H1 (cell line): Measurements from ENCODE around the gene GAN. TPM values are rescaled to one million over a fixed set of nuclear protein-coding genes. Genes with fewer than 3 reads are reported as not detected.
A peak's percentile ranks its signal among the peaks of the same experiment; 100 is the strongest.

ENCODE experiments used
- CTCF ChIA-PET: fragments of 300-600 bp; sonication (Branson Sonifier 250); formaldehyde crosslinking; loops from one replicate; lab custom pipeline; 2021; ENCODE audit not compliant: partially characterized antibody; lab: Charles Lee
- POLR2A ChIA-PET: fragments of 300-600 bp; sonication (Branson Sonifier 250); formaldehyde crosslinking; loops from one replicate; lab custom pipeline; 2021; ENCODE audit warnings: inconsistent platforms; ENCODE audit not compliant: partially characterized antibody; lab: Charles Lee
- DNase-seq, 2 experiments: peaks; one replicate each; pipeline versions ENCODE4 v3.0.0 to v3.0.0-alpha.2; 2010 to 2022; ENCODE audit warnings: low spot score in 2 of 2, low read depth in 1 of 2, mixed read lengths in 1 of 2
- FAIRE-seq: peaks from 2 replicates; lab custom pipeline; 2011; peaks lifted over from hg19 to GRCh38; lab: Jason Lieb, UNC
- H2AFZ ChIP-seq: 2 replicates; pipeline ENCODE4 v1.8.1; 2012; ENCODE audit warnings: low read length, inconsistent platforms
- H2AK5ac ChIP-seq: 2 replicates; pipeline ENCODE4 v1.6.1; 2013; ENCODE audit warnings: low read depth, low read length
- H2BK120ac ChIP-seq: replicated peaks from 2 replicates; pipeline ENCODE3; 2013; ENCODE audit warnings: low read depth, low read length, inconsistent platforms
- H2BK12ac ChIP-seq: 2 replicates; pipeline ENCODE4 v1.6.1; 2013; ENCODE audit warnings: low read depth, low read length
- H2BK15ac ChIP-seq: 2 replicates; pipeline ENCODE4 v1.6.1; 2013; ENCODE audit warnings: low read length
- H2BK20ac ChIP-seq: 2 replicates; pipeline ENCODE4 v1.6.1; 2013; ENCODE audit warnings: low read length
- H2BK5ac ChIP-seq: 2 replicates; pipeline ENCODE4 v1.6.1; 2013; ENCODE audit warnings: low read depth, low read length
- H3K14ac ChIP-seq: 2 replicates; pipeline ENCODE4 v1.6.1; 2013; ENCODE audit warnings: inconsistent platforms; ENCODE audit not compliant: insufficient read length
- H3K18ac ChIP-seq: 2 replicates; pipeline ENCODE4 v1.6.1; 2013; ENCODE audit warnings: low read length; ENCODE audit errors: extremely low read depth
- H3K23ac ChIP-seq: 2 replicates; pipeline ENCODE4 v1.6.1; 2013; ENCODE audit warnings: inconsistent platforms; ENCODE audit not compliant: insufficient read length
- H3K23me2 ChIP-seq: 2 replicates; pipeline ENCODE4 v1.6.1; 2013; ENCODE audit warnings: low read depth, low read length
- H3K27ac ChIP-seq: 2 replicates; pipeline ENCODE4 v1.6.1; 2011; ENCODE audit warnings: low read depth, low read length, inconsistent platforms
- H3K27me3 ChIP-seq, 4 experiments: replicated peaks in 1 of 4; 1 replicate in 1 of 4; 2 replicates in 3 of 4; pipeline versions ENCODE4 v1.6.1 to v1.8.1; 2011 to 2013; ENCODE audit warnings: low read length in 3 of 4, mild to moderate bottlenecking in 3 of 4, inconsistent platforms in 2 of 4, mixed read lengths in 2 of 4, moderate library complexity in 1 of 4; ENCODE audit not compliant: control insufficient read depth in 3 of 4, insufficient read depth in 3 of 4; ENCODE audit errors: extremely low read depth in 1 of 4
- H3K36me3 ChIP-seq, 4 experiments: 2 replicates each; pipeline versions ENCODE4 v1.6.1 to v1.8.1; 2011 to 2013; ENCODE audit warnings: mild to moderate bottlenecking in 4 of 4, low read length in 3 of 4, moderate library complexity in 2 of 4, control low read depth in 1 of 4, inconsistent platforms in 1 of 4; ENCODE audit not compliant: insufficient read depth in 4 of 4, control insufficient read depth in 2 of 4
- H3K4ac ChIP-seq: replicated peaks from 2 replicates; pipeline ENCODE3; 2013; ENCODE audit warnings: low read length, low read depth, mixed read lengths, inconsistent platforms; ENCODE audit not compliant: insufficient read length
- H3K4me1 ChIP-seq, 4 experiments: replicated peaks in 1 of 4; 1 replicate in 1 of 4; 2 replicates in 3 of 4; pipeline versions ENCODE4 v1.6.1 to v1.8.1; 2011 to 2013; ENCODE audit warnings: low read length in 3 of 4, inconsistent platforms in 2 of 4, mixed read lengths in 1 of 4; ENCODE audit not compliant: insufficient read depth in 4 of 4, control insufficient read depth in 3 of 4
- H3K4me2 ChIP-seq, 2 experiments: 2 replicates each; pipeline versions ENCODE4 v1.6.1 to v1.8.1; 2011 to 2013; ENCODE audit warnings: low read depth in 2 of 2, low read length in 2 of 2, control low read depth in 1 of 2, inconsistent platforms in 1 of 2, mild to moderate bottlenecking in 1 of 2; ENCODE audit not compliant: insufficient read depth in 1 of 2
- H3K4me3 ChIP-seq, 4 experiments: fragments of 200-600, 300-600 bp in 1 of 4; sonication (generic), shearing (Covaris generic), sonication (Bioruptor Twin) in 1 of 4; 2 replicates each; pipeline versions ENCODE4 v1.5.1 to v1.8.1; 2011 to 2016; ENCODE audit warnings: low read length in 4 of 4, low read depth in 3 of 4, control low read depth in 2 of 4, inconsistent platforms in 2 of 4, mild to moderate bottlenecking in 2 of 4, mixed read lengths in 1 of 4, moderate library complexity in 1 of 4; ENCODE audit not compliant: insufficient read depth in 2 of 4; ENCODE audit errors: extremely low read depth in 1 of 4
- H3K56ac ChIP-seq: replicated peaks from 2 replicates; pipeline ENCODE3; 2013; ENCODE audit warnings: low read depth, mild to moderate bottlenecking, mixed read lengths, low read length, inconsistent platforms; ENCODE audit not compliant: insufficient read length
- H3K79me1 ChIP-seq: 2 replicates; pipeline ENCODE4 v1.6.1; 2013; ENCODE audit warnings: low read depth, low read length, control low read depth
- H3K79me2 ChIP-seq, 2 experiments: 2 replicates each; pipeline versions ENCODE4 v1.6.1 to v1.8.1; 2012 to 2013; ENCODE audit warnings: low read length in 2 of 2, mild to moderate bottlenecking in 2 of 2, inconsistent platforms in 1 of 2; ENCODE audit not compliant: insufficient read depth in 2 of 2, control insufficient read depth in 1 of 2
- H3K9ac ChIP-seq, 4 experiments: replicated peaks in 1 of 4; 1 replicate in 1 of 4; 2 replicates in 3 of 4; pipeline versions ENCODE4 v1.6.1 to v1.8.1; 2011 to 2013; ENCODE audit warnings: low read depth in 3 of 4, low read length in 3 of 4, control low read depth in 2 of 4, mild to moderate bottlenecking in 2 of 4, moderate library complexity in 2 of 4, inconsistent platforms in 1 of 4; ENCODE audit errors: extremely low read depth in 1 of 4
- H3K9me3 ChIP-seq, 2 experiments: 2 replicates each; pipeline versions ENCODE4 v1.6.1 to v1.8.1; 2012 to 2013; ENCODE audit warnings: mild to moderate bottlenecking in 2 of 2, moderate library complexity in 2 of 2, control low read depth in 1 of 2, inconsistent platforms in 1 of 2, low read depth in 1 of 2, low read length in 1 of 2, mixed read lengths in 1 of 2; ENCODE audit not compliant: insufficient read depth in 2 of 2
- H4K20me1 ChIP-seq, 2 experiments: replicated peaks in 1 of 2; 2 replicates each; pipeline versions ENCODE3 to v1.8.1; 2011 to 2013; ENCODE audit warnings: inconsistent platforms in 2 of 2, low read length in 2 of 2, mild to moderate bottlenecking in 1 of 2; ENCODE audit not compliant: insufficient read depth in 2 of 2, control insufficient read depth in 1 of 2
- H4K5ac ChIP-seq: 2 replicates; pipeline ENCODE4 v1.6.1; 2013; ENCODE audit warnings: low read length, low read depth, mixed read lengths, inconsistent platforms; ENCODE audit not compliant: insufficient read length
- H4K8ac ChIP-seq: 2 replicates; pipeline ENCODE4 v1.8.0; 2013; ENCODE audit warnings: mild to moderate bottlenecking, moderate library complexity, low read length, inconsistent platforms; ENCODE audit not compliant: insufficient read depth; ENCODE audit errors: extremely low read depth
- H4K91ac ChIP-seq: replicated peaks from 2 replicates; pipeline ENCODE3; 2013; ENCODE audit warnings: low read length, mixed read lengths, inconsistent platforms; ENCODE audit not compliant: insufficient read length
- HDAC2 ChIP-seq, 2 experiments: fragments of 300-600 bp in 1 of 2; sonication (generic) in 1 of 2; IDR thresholded peaks; 2 replicates each; pipeline ENCODE4 v1.6.1; 2011 to 2012; ENCODE audit warnings: low read depth in 2 of 2, low read length in 2 of 2, mild to moderate bottlenecking in 2 of 2, moderate library complexity in 2 of 2, borderline replicate concordance in 1 of 2, inconsistent platforms in 1 of 2
- RBBP5 ChIP-seq: IDR thresholded peaks from 2 replicates; pipeline ENCODE4 v1.7.1; 2012; ENCODE audit warnings: low read depth, mild to moderate bottlenecking, inconsistent platforms, low read length, moderate library complexity, borderline replicate concordance
- SUZ12 ChIP-seq: fragments of 200-600 bp; sonication (generic); IDR thresholded peaks from 2 replicates; pipeline ENCODE4 v1.6.1; 2012; ENCODE audit warnings: mild to moderate bottlenecking, inconsistent platforms, low read length, moderate library complexity, mixed read lengths
- TBP ChIP-seq: IDR thresholded peaks from 2 replicates; pipeline ENCODE4 v1.6.1; 2011; ENCODE audit warnings: low read depth, low read length, improper control_type of control experiment
- WGBS, 2 experiments: shearing (Covaris generic) in 1 of 2; methylation state at CpG; one replicate each; pipeline versions ENCODE4 v1.1.6 to v1.1.7; 2013 to 2015; ENCODE audit warnings: low lambda C conversion rate in 2 of 2, mixed read lengths in 2 of 2, inconsistent platforms in 1 of 2, low coverage in 1 of 2, missing lambda C conversion rate in 1 of 2; ENCODE audit not compliant: insufficient replicate concordance in 2 of 2, insufficient coverage in 1 of 2, insufficient read length in 1 of 2; ENCODE audit errors: extremely low coverage in 1 of 2, missing lambda C conversion rate in 1 of 2; 5-methylcytosine and 5-hydroxymethylcytosine counted together
- polyA plus RNA-seq, 7 experiments: library from polyadenylated mRNA; depleted of rRNA in 3 of 7; stranded (reverse) in 5 of 7; unstranded in 2 of 7; fragments of >200 nt in 5 of 7; fragments of 200-250 nt in 2 of 7; gene quantifications; 1 replicate in 5 of 7; 2 replicates in 1 of 7; 4 replicates in 1 of 7; pipeline versions ENCODE4 v1.2.1 to v1.2.3, GENCODE V29; 2011 to 2013; ENCODE audit warnings: missing spikeins in 2 of 7, mixed read lengths in 2 of 7
- total RNA-seq: library from RNA; stranded (reverse); fragmentation: NEBNext Ultra II Directional; extraction: Animal tissue kit (Norgen Biotek cat#: 25700); gene quantifications from 2 replicates; pipeline ENCODE4 v1.2.1, GENCODE V29; 2021
- TF ChIP-seq, protein P1 (sequence below): IDR thresholded peaks from 2 replicates; pipeline ENCODE4 v1.6.1; 2012; ENCODE audit warnings: inconsistent platforms

The GAN gene
- total and polyA plus RNA-seq, 2 of the 8 experiments (the other 6 are each of a cell fraction or from before 2014, with no cell fraction given) = 4.5 to 23.9 TPM

DNA sequence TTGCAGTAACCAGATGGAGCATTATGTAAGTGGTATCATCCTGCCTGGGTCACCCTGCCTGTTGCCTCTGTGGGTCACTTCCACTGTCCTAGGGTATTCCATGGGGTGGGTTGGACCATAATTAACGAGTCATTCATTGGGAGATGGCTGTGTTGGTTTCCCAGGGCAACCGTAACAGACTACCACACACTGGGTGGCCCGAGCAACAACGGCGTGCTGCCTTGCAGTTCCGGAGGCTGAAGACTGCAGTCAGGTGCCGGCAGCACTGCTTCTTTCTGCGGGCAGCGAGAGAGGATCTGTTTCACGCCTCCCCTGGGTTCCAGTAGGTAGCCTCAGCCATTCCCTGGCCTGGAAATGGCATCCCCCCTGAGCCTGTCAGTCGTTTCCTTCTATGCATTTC is 101.0 kb downstream of the GAN start:
- Histone ChIP-seq H2AK5ac (no peak overlapping the region), H3K4me3 (no peak overlapping the region), H2AFZ (no peak overlapping the region), H4K8ac (no peak overlapping the region), H4K91ac (no peak overlapping the region), H3K9ac (no peak overlapping the region), H2BK20ac (no peak overlapping the region), H3K18ac (no peak overlapping the region; the same call in 1 of the 2 replicates), H3K4me2 (no peak overlapping the region), H2BK15ac (no peak overlapping the region), H3K4ac (peak overlapping the region; percentile 69), H3K14ac (no peak overlapping the region), H4K5ac (no peak overlapping the region), H2BK12ac (0 out of 2 replicates have a peak overlapping the region, but pooled peaks have one; percentile 27), H3K79me2 (no peaks in the 10 kb centered on the region), H3K23me2 (peaks cover 1% of the 10 kb centered on the region; the same call in 1 of the 2 replicates), H4K20me1 (no peaks in the 10 kb centered on the region), H3K36me3 (no peaks in the 10 kb centered on the region), H3K79me1 (no peaks in the 10 kb centered on the region), H2BK120ac (no peak overlapping the region), H3K27ac (no peak overlapping the region), H3K23ac (no peak overlapping the region), H3K27me3 (no peaks in the 10 kb centered on the region), H3K9me3 (no peaks in the 10 kb centered on the region), H3K56ac (no peak overlapping the region), H3K4me1 (peaks cover 0 to 13% (median 5%) of the 10 kb centered on the region in 4 experiments; a peak in 6 of 7 replicates), H2BK5ac (no peak overlapping the region)
- TF ChIP-seq SUZ12 (no peak), HDAC2 (IDR thresholded peaks at IDR 0.05; ENCODE audit: borderline replicate concordance in 1 of 2, low read depth in 2 of 2, low read length in 2 of 2) (no peak), RBBP5 (no peak), TBP (peak; percentile 24; the same call in 1 of the 2 replicates)
- TF ChIP-seq, protein P1, sequence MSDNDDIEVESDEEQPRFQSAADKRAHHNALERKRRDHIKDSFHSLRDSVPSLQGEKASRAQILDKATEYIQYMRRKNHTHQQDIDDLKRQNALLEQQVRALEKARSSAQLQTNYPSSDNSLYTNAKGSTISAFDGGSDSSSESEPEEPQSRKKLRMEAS = peak; percentile 63
- WGBS, 2 experiments = 57% methylated on average over 11 of the region's 11 CpGs; no CpG with 5 or more reads in 1 of the 2 experiments
- POLR2A ChIA-PET = no interaction called here
- FAIRE-seq (no peak), DNase-seq (no peak)
- CTCF ChIA-PET = no interaction called here
